UCSD-AML1 (cell line): ENCODE measurements around the gene SRRT.
"Not testable (repeated sequence)": the region's sequence is repeated elsewhere in the genome, so short reads cannot be mapped to it uniquely, and the experiment has no call there.

ENCODE experiments used
- DNase-seq: peaks from one replicate; lab custom pipeline; 2025; ENCODE audit not compliant: unreplicated experiment; lab: John Stamatoyannopoulos, UW

SRRT gene

GRCh38 chr7:100854899-100855298 lies 20.0 kb upstream of the SRRT start:
- not testable (repeated sequence) for DNase-seq

GRCh38 chr7:100855515-100855914 lies 19.4 kb upstream of the SRRT start:
- no peak for DNase-seq

- no peak for DNase-seq
These were observed 18.0 kb upstream of the SRRT start for GRCh38 chr7:100856871-100857282.

- no peak for DNase-seq
These were observed 15.0 kb upstream of the SRRT start for GRCh38 chr7:100859856-100860255.

- no peak for DNase-seq
These were observed 13.9 kb upstream of the SRRT start for GRCh38 chr7:100860702-100861615.

GRCh38 chr7:100861616-100861985 lies 13.3 kb upstream of the SRRT start:
- DNase-seq = no peak

- DNase-seq = no peak
These were observed 11.4 kb upstream of the SRRT start for GRCh38 chr7:100863406-100863950.

GRCh38 chr7:100864263-100864845 lies 10.5 kb upstream of the SRRT start:
- no peak for DNase-seq

GRCh38 chr7:100865372-100865911 lies 9.5 kb upstream of the SRRT start:
- no peak for DNase-seq

- DNase-seq = no peak
These were observed 8.8 kb upstream of the SRRT start for GRCh38 chr7:100865938-100866728.

GRCh38 chr7:100866729-100867039 lies 8.2 kb upstream of the SRRT start:
- no peak for DNase-seq

- peak; percentile 67 for DNase-seq
These were observed 7.7 kb upstream of the SRRT start, which contains the start of gene TRIP6 for GRCh38 chr7:100867040-100867775. TSS of gene TRIP6 (plus strand) at chr7:100867387. CDS start at chr7:100867498, 111 bp downstream.

GRCh38 chr7:100867776-100868485 lies 7.0 kb upstream of the SRRT start:
- no peak for DNase-seq

- DNase-seq = no peak
These were observed 1.2 kb upstream of the SRRT start for GRCh38 chr7:100873599-100874299.

- no peak for DNase-seq
These were observed 665 bp upstream of the SRRT start for GRCh38 chr7:100874300-100874576.

GRCh38 chr7:100875356-100875751 lies 451 bp downstream of the SRRT start:
- DNase-seq = no peak

- no peak for DNase-seq
These were observed 3.1 kb downstream of the SRRT start for GRCh38 chr7:100878013-100878412.

GRCh38 chr7:100878685-100879084 lies 3.8 kb downstream of the SRRT start:
- DNase-seq = no peak

GRCh38 chr7:100879685-100880261 lies 4.9 kb downstream of the SRRT start:
- DNase-seq = no peak
